Measurements from ENCODE around the gene M1AP. TPM values are rescaled to one million over a fixed set of nuclear protein-coding genes. Genes with fewer than 3 reads are reported as not detected.

M1AP gene
- total and polyA plus RNA-seq, 3 donors from 2014 or later, result 11.7 to 21.4 (median 14.0) TPM

- DNase-seq, result no peak
- intact Hi-C loops (cut with DNase I; ENCODE audit: low total_unique reads), result no loop called here
- 73 to 94% methylated on average over 1 of the region's 1 CpG for whole genome bisulfite sequencing, 2 donors
- Histone ChIP-seq H3K4me1 (no peaks in the 10 kb centered on the region), H3K9me3 (no peaks in the 10 kb centered on the region), H3K27ac (no peak overlapping the region), H3K36me3 (ENCODE audit: low read depth, missing control alignments) (no peaks in the 10 kb centered on the region), H3K4me3 (no peak overlapping the region), H3K27me3 (no peaks in the 10 kb centered on the region)
- TF ChIP-seq CTCF (IDR thresholded peaks at IDR 0.05) (no peak), POLR2A (IDR thresholded peaks at IDR 0.05) (no peak)
These were observed 50.7 kb downstream of the M1AP start for GRCh38 chr2:74597410-74597809.

- TF ChIP-seq POLR2A (IDR thresholded peaks at IDR 0.05) (no peak), CTCF (IDR thresholded peaks at IDR 0.05) (no peak)
- Histone ChIP-seq H3K27me3 (no peaks in the 10 kb centered on the region), H3K27ac (no peak overlapping the region), H3K36me3 (ENCODE audit: low read depth, missing control alignments) (no peaks in the 10 kb centered on the region), H3K4me1 (no peaks in the 10 kb centered on the region), H3K4me3 (no peak overlapping the region), H3K9me3 (no peaks in the 10 kb centered on the region)
- intact Hi-C loops (cut with DNase I; ENCODE audit: low total_unique reads), result no loop called here
- 83 to 85% methylated on average over 1 of the region's 1 CpG for WGBS, 2 donors
- DNase-seq, result no peak
These were observed 51.5 kb downstream of the M1AP start for GRCh38 chr2:74596584-74596983.

GRCh38 chr2:74593826-74594772 lies 54.0 kb downstream of the M1AP start:
- WGBS, 2 donors, result 85 to 90% methylated on average over 4 of the region's 4 CpGs
- H3K4me1 ChIP-seq, result no peaks in the 10 kb centered on the region
- intact Hi-C loops (cut with DNase I; ENCODE audit: low total_unique reads), result no loop called here
- no peaks in the 10 kb centered on the region for H3K36me3 ChIP-seq (ENCODE audit: low read depth, missing control alignments)
- no peaks in the 10 kb centered on the region for H3K27me3 ChIP-seq
- H3K4me3 ChIP-seq, result no peak overlapping the region
- H3K27ac ChIP-seq, result no peak overlapping the region
- no peak for DNase-seq
- TF ChIP-seq CTCF (IDR thresholded peaks at IDR 0.05), result no peak
- TF ChIP-seq POLR2A (IDR thresholded peaks at IDR 0.05), result no peak
- no peaks in the 10 kb centered on the region for H3K9me3 ChIP-seq

GRCh38 chr2:74588664-74589063 lies 59.5 kb downstream of the M1AP start:
- intact Hi-C loops (cut with DNase I; ENCODE audit: low total_unique reads), result loop anchor here (10.0 kb wide), 1 partner anchor 104 kb away; the partner anchor contains the start of genes CCDC142 and TTC31
- H3K36me3 ChIP-seq (ENCODE audit: low read depth, missing control alignments), result no peaks in the 10 kb centered on the region
- DNase-seq, result no peak
- no peak overlapping the region for H3K27ac ChIP-seq
- no peak overlapping the region for H3K4me3 ChIP-seq
- H3K9me3 ChIP-seq, result no peaks in the 10 kb centered on the region
- no peaks in the 10 kb centered on the region for H3K27me3 ChIP-seq
- 64 to 75% methylated on average over 2 of the region's 2 CpGs for WGBS, 2 donors
- H3K4me1 ChIP-seq, result no peaks in the 10 kb centered on the region
- no peak for TF ChIP-seq POLR2A (IDR thresholded peaks at IDR 0.05)
- TF ChIP-seq CTCF (IDR thresholded peaks at IDR 0.05), result no peak
